HepG2 (cell line): ENCODE data around the gene EPHX1. TPM values are rescaled to one million over a fixed set of nuclear protein-coding genes. Genes with fewer than 3 reads are reported as not detected.

Experiments
- ARNT ChIP-seq: fragments of 450-650 bp; IDR thresholded peaks from 2 replicates; pipeline ENCODE4 v1.6.1; 2017
- BCL6 ChIP-seq: IDR thresholded peaks from 2 replicates; pipeline ENCODE4 v1.6.1; 2016; ENCODE audit warnings: missing genetic modification reagents, missing compliant biosample characterization
- BRCA1 ChIP-seq: sonication (generic); formaldehyde crosslinking; IDR thresholded peaks from 2 replicates; pipeline ENCODE4 v1.4.0; 2020; ENCODE audit warnings: missing genetic modification reagents
- GLMP ChIP-seq: sonication (generic); formaldehyde crosslinking; IDR thresholded peaks from 2 replicates; pipeline ENCODE4 v1.9.0; 2021; ENCODE audit warnings: missing genetic modification reagents, mild to moderate bottlenecking, borderline replicate concordance
- HDAC1 ChIP-seq: sonication (generic); formaldehyde crosslinking; IDR thresholded peaks from 2 replicates; pipeline ENCODE4 v1.5.1; 2020; ENCODE audit warnings: mild to moderate bottlenecking, missing genetic modification reagents
- JARID2 ChIP-seq: sonication (generic); formaldehyde crosslinking; IDR thresholded peaks from 2 replicates; pipeline ENCODE4 v1.8.1; 2023; ENCODE audit warnings: missing genetic modification reagents, inconsistent platforms; ENCODE audit not compliant: insufficient replicate concordance
- KDM2A ChIP-seq: sonication (generic); formaldehyde crosslinking; IDR thresholded peaks from 2 replicates; pipeline ENCODE4 v1.4.0; 2020; ENCODE audit warnings: low read depth, missing genetic modification reagents, borderline replicate concordance
- KDM5A ChIP-seq: fragments of 200-600 bp; sonication (generic); IDR thresholded peaks from 2 replicates; pipeline ENCODE4 v1.7.0; 2018; ENCODE audit warnings: antibody characterized with exemption, mild to moderate bottlenecking, low read length, borderline replicate concordance
- KLF16 ChIP-seq, 2 experiments: sonication (generic) in 1 of 2; formaldehyde crosslinking in 1 of 2; IDR thresholded peaks; 2 replicates each; pipeline versions ENCODE4 v1.6.1 to v1.8.0; 2016 to 2023; ENCODE audit warnings: missing genetic modification reagents in 2 of 2, missing compliant biosample characterization in 1 of 2
- NFYB ChIP-seq: sonication (generic); formaldehyde crosslinking; IDR thresholded peaks from 2 replicates; pipeline ENCODE4 v1.4.0; 2020; ENCODE audit warnings: missing genetic modification reagents
- RAD21 ChIP-seq: fragments of 450-650 bp; formaldehyde crosslinking; IDR thresholded peaks from 2 replicates; pipeline ENCODE4 v1.5.0; 2020; ENCODE audit warnings: mild to moderate bottlenecking
- RCOR2 ChIP-seq: IDR thresholded peaks from 2 replicates; pipeline ENCODE4 v1.6.1; 2016; ENCODE audit warnings: missing biosample characterization, missing genetic modification reagents
- THAP11 ChIP-seq: IDR thresholded peaks from 2 replicates; pipeline ENCODE4 v1.6.1; 2016; ENCODE audit warnings: missing biosample characterization, missing genetic modification reagents
- THRA ChIP-seq: sonication (generic); formaldehyde crosslinking; IDR thresholded peaks from 2 replicates; pipeline ENCODE4 v1.4.0; 2020; ENCODE audit warnings: missing genetic modification reagents, borderline replicate concordance
- TP53 ChIP-seq: sonication (generic); formaldehyde crosslinking; conservative IDR thresholded peaks from 2 replicates; pipeline ENCODE4 v1.4.0; 2020; ENCODE audit warnings: missing genetic modification reagents
- ZBTB42 ChIP-seq: sonication (generic); formaldehyde crosslinking; IDR thresholded peaks from 2 replicates; pipeline ENCODE4 v1.5.0; 2020; ENCODE audit warnings: mild to moderate bottlenecking, missing genetic modification reagents
- ZNF430 ChIP-seq: sonication (generic); formaldehyde crosslinking; IDR thresholded peaks from 2 replicates; pipeline ENCODE4 v1.9.0; 2021; ENCODE audit warnings: mild to moderate bottlenecking, missing genetic modification reagents
- ZNF512B ChIP-seq: sonication (generic); formaldehyde crosslinking; IDR thresholded peaks from 2 replicates; pipeline ENCODE4 v1.5.1; 2020; ENCODE audit warnings: missing genetic modification reagents, mild to moderate bottlenecking, borderline replicate concordance
- ZNF678 ChIP-seq: sonication (generic); formaldehyde crosslinking; IDR thresholded peaks from 2 replicates; pipeline ENCODE4 v1.4.0; 2020; ENCODE audit warnings: mild to moderate bottlenecking, missing genetic modification reagents
- ZNF691 ChIP-seq: sonication (generic); formaldehyde crosslinking; IDR thresholded peaks from 2 replicates; pipeline ENCODE4 v1.4.0; 2020; ENCODE audit warnings: missing genetic modification reagents, low read depth, mild to moderate bottlenecking, borderline replicate concordance
- ZSCAN5A ChIP-seq: sonication (generic); formaldehyde crosslinking; IDR thresholded peaks from 2 replicates; pipeline ENCODE4 v1.8.0; 2022; ENCODE audit warnings: mild to moderate bottlenecking, missing genetic modification reagents, borderline replicate concordance
- polyA plus RNA-seq, 8 experiments: library from polyadenylated mRNA; depleted of rRNA in 3 of 8; stranded (reverse) in 7 of 8; unstranded in 1 of 8; fragments of >200 nt; fragmentation: Illumina TruSeq in 4 of 8; extraction: Trizol in 4 of 8; gene quantifications; 2 replicates each; pipeline versions ENCODE4 v1.2.1 to v1.2.3, GENCODE V29; 2011 to 2016; ENCODE audit warnings: low read depth in 4 of 8, missing spikeins in 1 of 8, mixed read lengths in 1 of 8; ENCODE audit not compliant: insufficient read depth in 1 of 8
- total RNA-seq, 5 experiments: library from RNA; depleted of rRNA; stranded (reverse); fragments of >200 nt; fragmentation: Illumina TruSeq; extraction: Trizol; gene quantifications; 2 replicates each; pipeline ENCODE4 v1.2.3, GENCODE V29; 2016; ENCODE audit warnings: low read depth in 1 of 5

The EPHX1 gene
- total and polyA plus RNA-seq, 2 of the 13 experiments (the other 11 are each of a cell fraction or from before 2014, with no cell fraction given), result 27.7 to 36.5 TPM

- no peak for TF ChIP-seq ZNF512B
- peak; percentile 57; the same call in 1 of the 2 replicates for TF ChIP-seq THAP11 (CRISPR knock-in tag)
- TF ChIP-seq BRCA1, result no peak
- no peak for TF ChIP-seq ZNF678
- peak; percentile 69; the same call in 1 of the 2 replicates for TF ChIP-seq KDM2A
- peak; percentile 75; the same call in 1 of the 2 replicates for TF ChIP-seq THRA (CRISPR knock-in tag)
- TF ChIP-seq HDAC1 (CRISPR knock-in tag), result 0 out of 2 replicates have a peak, but pooled peaks have one; percentile 29
- no peak for TF ChIP-seq GLMP (CRISPR knock-in tag)
- TF ChIP-seq ZNF691 (CRISPR knock-in tag), result no peak
- TF ChIP-seq NFYB (CRISPR knock-in tag), result no peak
- TF ChIP-seq BCL6 (CRISPR knock-in tag), result peak; percentile 50
- TF ChIP-seq RAD21 (CRISPR knock-in tag), result peak; percentile 94
- TF ChIP-seq ARNT, result no peak
- 0 out of 2 replicates have a peak, but pooled peaks have one; percentile 16 for TF ChIP-seq ZSCAN5A (CRISPR knock-in tag)
- TF ChIP-seq KLF16 (CRISPR knock-in tag; IDR thresholded peaks at IDR 0.05), result 0 out of 4 replicates have a peak, but pooled peaks of 1 of the 2 experiments have one; percentile 44
- 0 out of 2 replicates have a peak, but pooled peaks have one; percentile 43 for TF ChIP-seq TP53
- no peak for TF ChIP-seq KDM5A
- 0 out of 2 replicates have a peak, but pooled peaks have one; percentile 39 for TF ChIP-seq RCOR2 (CRISPR knock-in tag)
- peak; percentile 65 for TF ChIP-seq JARID2 (CRISPR knock-in tag)
- TF ChIP-seq ZBTB42 (CRISPR knock-in tag), result no peak
- no peak for TF ChIP-seq ZNF430 (CRISPR knock-in tag)
Observed at GRCh38 chr1:225772323-225772768, 37.6 kb upstream of the EPHX1 start (continued).
